ENCODE data around the gene FADS3.

Gene FADS3

GRCh38 chr11:61854206-61854895, 37.0 kb downstream of the FADS3 start:
- DNase-seq: no peak

GRCh38 chr11:61853698-61854169, 37.6 kb downstream of the FADS3 start:
- no peak for DNase-seq

GRCh38 chr11:61851900-61852295, 39.4 kb downstream of the FADS3 start:
- DNase-seq: no peak

GRCh38 chr11:61851113-61851899, 40.0 kb downstream of the FADS3 start:
- DNase-seq: no peak

GRCh38 chr11:61850687-61851086, 40.7 kb downstream of the FADS3 start:
- no peak for DNase-seq

- DNase-seq: no peak
Measured at GRCh38 chr11:61848631-61849030, 42.7 kb downstream of the FADS3 start.

GRCh38 chr11:61847914-61848581, 43.3 kb downstream of the FADS3 start:
- no peak for DNase-seq

- no peak for DNase-seq
Measured at GRCh38 chr11:61846362-61847020, 44.9 kb downstream of the FADS3 start.

- DNase-seq: no peak
Measured at GRCh38 chr11:61844909-61845565, 46.3 kb downstream of the FADS3 start.

- no peak for DNase-seq
Measured at GRCh38 chr11:61842528-61842820, 48.9 kb downstream of the FADS3 start.

- DNase-seq: no peak
Measured at GRCh38 chr11:61841636-61842527, 49.5 kb downstream of the FADS3 start.

- DNase-seq: no peak
Measured at GRCh38 chr11:61840371-61840770, 51.0 kb downstream of the FADS3 start.

GRCh38 chr11:61839742-61840141, 51.6 kb downstream of the FADS3 start:
- no peak for DNase-seq

- no peak for DNase-seq
Measured at GRCh38 chr11:61838921-61839320, 52.4 kb downstream of the FADS3 start.

- no peak for DNase-seq
Measured at GRCh38 chr11:61838501-61838900, 52.8 kb downstream of the FADS3 start.

GRCh38 chr11:61837411-61838005, 53.8 kb downstream of the FADS3 start:
- DNase-seq: no peak

- no peak for DNase-seq
Measured at GRCh38 chr11:61836193-61836592, 55.2 kb downstream of the FADS3 start.

- DNase-seq: no peak
Measured at GRCh38 chr11:61834278-61835048, 56.9 kb downstream of the FADS3 start.

- DNase-seq: no peak
Measured at GRCh38 chr11:61833926-61834277, 57.4 kb downstream of the FADS3 start.

GRCh38 chr11:61833471-61833870, 57.9 kb downstream of the FADS3 start:
- no peak for DNase-seq

- DNase-seq: no peak
Measured at GRCh38 chr11:61832754-61833153, 58.6 kb downstream of the FADS3 start.

Measured in NCI-H1417 treated with DMSO at 0.1 percent for 48 hours (cell line).